H9 (cell line): ENCODE results near the gene ABTB1. TPM values are rescaled to one million over a fixed set of nuclear protein-coding genes. Genes with fewer than 3 reads are reported as not detected.
A peak's percentile ranks its signal among the peaks of the same experiment; 100 is the strongest.

Experiments used
- DNase-seq: peaks from one replicate; pipeline ENCODE4 v3.0.0-alpha.2; 2017
- H2AFZ ChIP-seq: one replicate; pipeline ENCODE4 v1.6.1; 2013; ENCODE audit warnings: mild to moderate bottlenecking, low read length, control low read depth, moderate library complexity
- H2AK5ac ChIP-seq: 2 replicates; pipeline ENCODE4 v1.6.1; 2013; ENCODE audit warnings: low read length, control low read depth, mixed read lengths; ENCODE audit not compliant: insufficient read length
- H2BK120ac ChIP-seq: one replicate; pipeline ENCODE4 v1.6.1; 2013; ENCODE audit warnings: low read depth, mild to moderate bottlenecking, low read length, control low read depth, inconsistent platforms; ENCODE audit not compliant: poor library complexity, severe bottlenecking
- H2BK12ac ChIP-seq: 2 replicates; pipeline ENCODE4 v1.6.1; 2013; ENCODE audit warnings: low read length, control low read depth, mixed read lengths, low read depth; ENCODE audit not compliant: insufficient read length
- H2BK15ac ChIP-seq: 2 replicates; pipeline ENCODE4 v1.6.1; 2013; ENCODE audit warnings: low read depth, low read length, control low read depth
- H2BK20ac ChIP-seq: one replicate; pipeline ENCODE4 v1.6.1; 2013; ENCODE audit warnings: low read depth, mild to moderate bottlenecking, low read length, control low read depth, inconsistent platforms; ENCODE audit not compliant: poor library complexity, severe bottlenecking
- H2BK5ac ChIP-seq: 2 replicates; pipeline ENCODE4 v1.6.1; 2013; ENCODE audit warnings: low read length, control low read depth, mixed read lengths; ENCODE audit not compliant: insufficient read length
- H3K14ac ChIP-seq: 2 replicates; pipeline ENCODE4 v1.6.1; 2013; ENCODE audit warnings: low read length, control low read depth; ENCODE audit not compliant: insufficient read depth
- H3K18ac ChIP-seq: 2 replicates; pipeline ENCODE4 v1.6.1; 2013; ENCODE audit warnings: low read depth, mild to moderate bottlenecking, mixed read lengths, low read length, control low read depth; ENCODE audit not compliant: insufficient read length
- H3K23ac ChIP-seq: 2 replicates; pipeline ENCODE4 v1.6.1; 2013; ENCODE audit warnings: low read length, control low read depth, mixed read lengths, low read depth; ENCODE audit not compliant: insufficient read length
- H3K23me2 ChIP-seq: 2 replicates; pipeline ENCODE4 v1.6.1; 2013; ENCODE audit warnings: low read depth, mild to moderate bottlenecking, mixed read lengths, low read length, control low read depth; ENCODE audit not compliant: insufficient read length, poor library complexity, severe bottlenecking
- H3K27ac ChIP-seq: 2 replicates; pipeline ENCODE4 v1.5.1; 2013; ENCODE audit warnings: low read length, control low read depth, mixed read lengths, low read depth; ENCODE audit not compliant: insufficient read length
- H3K27me3 ChIP-seq: 2 replicates; pipeline ENCODE4 v1.6.1; 2013; ENCODE audit warnings: low read length, control low read depth, inconsistent platforms; ENCODE audit not compliant: insufficient read depth
- H3K4ac ChIP-seq: 2 replicates; pipeline ENCODE4 v1.6.1; 2013; ENCODE audit warnings: low read depth, mild to moderate bottlenecking, control low read depth, inconsistent platforms, low read length, moderate library complexity
- H3K4me1 ChIP-seq: 2 replicates; pipeline ENCODE4 v1.6.1; 2013; ENCODE audit warnings: low read length, control low read depth, inconsistent platforms; ENCODE audit not compliant: insufficient read depth
- H3K4me2 ChIP-seq: 2 replicates; pipeline ENCODE4 v1.6.1; 2013; ENCODE audit warnings: low read length, control low read depth, mixed read lengths; ENCODE audit not compliant: insufficient read length, insufficient read depth
- H3K56ac ChIP-seq: 2 replicates; pipeline ENCODE4 v1.6.1; 2013; ENCODE audit warnings: low read depth, mild to moderate bottlenecking, mixed read lengths, low read length, control low read depth; ENCODE audit not compliant: insufficient read length
- H3K79me1 ChIP-seq: 2 replicates; pipeline ENCODE4 v1.6.1; 2013; ENCODE audit warnings: low read depth, mild to moderate bottlenecking, moderate library complexity, low read length, control low read depth, inconsistent platforms; ENCODE audit not compliant: insufficient read depth, poor library complexity, severe bottlenecking
- H3K79me2 ChIP-seq: 2 replicates; pipeline ENCODE4 v1.6.1; 2013; ENCODE audit warnings: low read length, control low read depth, inconsistent platforms; ENCODE audit not compliant: insufficient read depth
- H3K9ac ChIP-seq: 2 replicates; pipeline ENCODE4 v1.6.1; 2013; ENCODE audit warnings: low read length, control low read depth, mixed read lengths; ENCODE audit not compliant: insufficient read length; ENCODE audit errors: extremely low read depth
- H3K9me3 ChIP-seq: one replicate; pipeline ENCODE4 v1.6.1; 2013; ENCODE audit warnings: low read depth, low read length, inconsistent platforms; ENCODE audit not compliant: control insufficient read depth
- H3T11ph ChIP-seq: one replicate; pipeline ENCODE4 v1.6.1; 2013; ENCODE audit warnings: mild to moderate bottlenecking, low read length, control low read depth, inconsistent platforms
- H4K20me1 ChIP-seq: one replicate; pipeline ENCODE4 v1.6.1; 2013; ENCODE audit not compliant: control insufficient read depth, insufficient read length, insufficient read depth
- H4K5ac ChIP-seq: 2 replicates; pipeline ENCODE4 v1.6.1; 2013; ENCODE audit warnings: low read depth, mild to moderate bottlenecking, mixed read lengths, low read length, control low read depth; ENCODE audit not compliant: insufficient read length
- H4K8ac ChIP-seq: replicated peaks from 2 replicates; pipeline ENCODE4 v1.6.1; 2013; ENCODE audit warnings: low read length, control low read depth, mixed read lengths, low read depth; ENCODE audit not compliant: insufficient read length
- H4K91ac ChIP-seq: 2 replicates; pipeline ENCODE4 v1.6.1; 2013; ENCODE audit warnings: low read depth, mild to moderate bottlenecking, moderate library complexity, mixed read lengths, low read length, control low read depth; ENCODE audit not compliant: insufficient read length
- H3K27ac Mint-ChIP-seq, 3 experiments: 2 replicates in 2 of 3; 3 replicates in 1 of 3; pipeline ENCODE4 v1.8.0; 2020 to 2021; ENCODE audit warnings: mixed read lengths in 3 of 3, mild to moderate bottlenecking in 1 of 3, moderate library complexity in 1 of 3
- H3K27me3 Mint-ChIP-seq: 2 replicates; pipeline ENCODE4 v1.8.0; 2021; ENCODE audit warnings: low read depth, mild to moderate bottlenecking, moderate library complexity, mixed read lengths
- H3K36me3 Mint-ChIP-seq, 3 experiments: 2 replicates in 2 of 3; 3 replicates in 1 of 3; pipeline ENCODE4 v1.8.0; 2020 to 2021; ENCODE audit warnings: low read depth in 3 of 3, mixed read lengths in 3 of 3; ENCODE audit not compliant: insufficient read depth in 1 of 3
- H3K4me1 Mint-ChIP-seq, 2 experiments: 2 replicates each; pipeline ENCODE4 v1.8.0; 2020; ENCODE audit warnings: mixed read lengths in 2 of 2
- H3K4me3 Mint-ChIP-seq, 2 experiments: 2 replicates in 1 of 2; 3 replicates in 1 of 2; pipeline ENCODE4 v1.8.0; 2020 to 2021; ENCODE audit warnings: mild to moderate bottlenecking in 2 of 2, mixed read lengths in 2 of 2, moderate library complexity in 1 of 2
- H3K9me3 Mint-ChIP-seq, 2 experiments: 2 replicates in 1 of 2; 3 replicates in 1 of 2; pipeline ENCODE4 v1.8.0; 2020; ENCODE audit warnings: mild to moderate bottlenecking in 2 of 2, mixed read lengths in 2 of 2, moderate library complexity in 1 of 2
- WGBS: extraction: QIAGEN DNeasy Blood & Tissue Kit; methylation state at CpG from one replicate; pipeline ENCODE4 v1.1.7; 2013; ENCODE audit warnings: missing lambda C conversion rate, low lambda C conversion rate, mixed read lengths; ENCODE audit not compliant: insufficient read length; ENCODE audit errors: extremely low coverage; 5-methylcytosine and 5-hydroxymethylcytosine counted together
- total RNA-seq: library from RNA; stranded (reverse); gene quantifications from 2 replicates; pipeline ENCODE4 v1.2.1, GENCODE V29; 2021
- TF ChIP-seq, protein P1 (sequence below): fragments of 200-600 bp; sonication (generic); conservative IDR thresholded peaks from 3 replicates; pipeline ENCODE4 v1.8.0; 2021; ENCODE audit warnings: antibody characterized with exemption, mild to moderate bottlenecking

The ABTB1 gene
- total RNA-seq, 1 experiment from 2014 or later, result 6.2 TPM

- Histone ChIP-seq H3K9ac (no peak overlapping the region), H3K27me3 (no peaks in the 10 kb centered on the region), H3K9me3 (no peaks in the 10 kb centered on the region), H3K4me1 (no peaks in the 10 kb centered on the region), H2BK15ac (no peak overlapping the region), H3K18ac (no peak overlapping the region), H3K23ac (no peak overlapping the region), H2BK120ac (no peak overlapping the region), H2BK12ac (no peak overlapping the region), H3K79me1 (no peaks in the 10 kb centered on the region), H2AFZ (no peak overlapping the region), H3K56ac (no peak overlapping the region), H2BK20ac (no peak overlapping the region), H4K5ac (no peak overlapping the region), H3K27ac (no peak overlapping the region), H3K23me2 (peaks cover 10% of the 10 kb centered on the region), H3K14ac (no peak overlapping the region; the same call in 1 of the 2 replicates), H4K20me1 (no peaks in the 10 kb centered on the region), H3K4me2 (no peak overlapping the region), H2AK5ac (no peak overlapping the region), H4K91ac (no peak overlapping the region), H4K8ac (no peak overlapping the region), H2BK5ac (no peak overlapping the region), H3K4ac (no peak overlapping the region), H3T11ph (no peak overlapping the region), H3K79me2 (no peaks in the 10 kb centered on the region)
- H3K27me3 Mint-ChIP-seq, result peaks cover 7% of the 10 kb centered on the region
- TF ChIP-seq, protein P1, sequence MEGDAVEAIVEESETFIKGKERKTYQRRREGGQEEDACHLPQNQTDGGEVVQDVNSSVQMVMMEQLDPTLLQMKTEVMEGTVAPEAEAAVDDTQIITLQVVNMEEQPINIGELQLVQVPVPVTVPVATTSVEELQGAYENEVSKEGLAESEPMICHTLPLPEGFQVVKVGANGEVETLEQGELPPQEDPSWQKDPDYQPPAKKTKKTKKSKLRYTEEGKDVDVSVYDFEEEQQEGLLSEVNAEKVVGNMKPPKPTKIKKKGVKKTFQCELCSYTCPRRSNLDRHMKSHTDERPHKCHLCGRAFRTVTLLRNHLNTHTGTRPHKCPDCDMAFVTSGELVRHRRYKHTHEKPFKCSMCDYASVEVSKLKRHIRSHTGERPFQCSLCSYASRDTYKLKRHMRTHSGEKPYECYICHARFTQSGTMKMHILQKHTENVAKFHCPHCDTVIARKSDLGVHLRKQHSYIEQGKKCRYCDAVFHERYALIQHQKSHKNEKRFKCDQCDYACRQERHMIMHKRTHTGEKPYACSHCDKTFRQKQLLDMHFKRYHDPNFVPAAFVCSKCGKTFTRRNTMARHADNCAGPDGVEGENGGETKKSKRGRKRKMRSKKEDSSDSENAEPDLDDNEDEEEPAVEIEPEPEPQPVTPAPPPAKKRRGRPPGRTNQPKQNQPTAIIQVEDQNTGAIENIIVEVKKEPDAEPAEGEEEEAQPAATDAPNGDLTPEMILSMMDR, result no peak
- H3K36me3 Mint-ChIP-seq, result peaks cover 2 to 8% (median 5%) of the 10 kb centered on the region in 3 experiments
- peak overlapping the region in 1 of 3 experiments; percentile 68; a peak in 1 of 7 replicates for H3K27ac Mint-ChIP-seq
- peaks cover 10 to 12% of the 10 kb centered on the region in 2 experiments for H3K4me1 Mint-ChIP-seq
- no peak for DNase-seq
- no peaks in the 10 kb centered on the region for H3K9me3 Mint-ChIP-seq
- WGBS, result no CpG with 5 or more reads among the region's 20 CpGs
- peak overlapping the region; percentile 66 to 76; a peak in 4 of 5 replicates for H3K4me3 Mint-ChIP-seq
These were observed 1.8 kb upstream of the ABTB1 start for GRCh38 chr3:127670761-127671522.
